Mesodermal cell (in vitro differentiated cells): ENCODE measurements around the gene SYNGR2.
"Not testable (repeated sequence)": the region's sequence is repeated elsewhere in the genome, so short reads cannot be mapped to it uniquely, and the experiment has no call there.

ENCODE experiments used
- H3K27ac ChIP-seq: 2 replicates; pipeline ENCODE4 v1.7.0; 2013; ENCODE audit warnings: mild to moderate bottlenecking, low read depth, low read length, moderate library complexity; ENCODE audit not compliant: severe bottlenecking
- H3K36me3 ChIP-seq: 2 replicates; pipeline ENCODE4 v1.7.1; 2013; ENCODE audit warnings: mild to moderate bottlenecking, low read length, moderate library complexity; ENCODE audit not compliant: control insufficient read depth, insufficient read depth
- H3K4me1 ChIP-seq: one replicate; pipeline ENCODE4 v1.7.1; 2013; ENCODE audit warnings: mild to moderate bottlenecking, low read length; ENCODE audit not compliant: insufficient read depth, control insufficient read depth, poor library complexity, severe bottlenecking
- H3K4me3 ChIP-seq: 2 replicates; pipeline ENCODE4 v1.7.0; 2013; ENCODE audit warnings: low read length, control low read depth, mild to moderate bottlenecking; ENCODE audit not compliant: insufficient read depth, poor library complexity, severe bottlenecking; ENCODE audit errors: extremely low read depth
- H3K9me3 ChIP-seq: 2 replicates; pipeline ENCODE4 v1.7.1; 2013; ENCODE audit warnings: mild to moderate bottlenecking, low read length, moderate library complexity; ENCODE audit not compliant: control insufficient read depth
- WGBS, 2 experiments: methylation state at CpG; one replicate each; pipeline ENCODE4 v1.1.5; 2013; ENCODE audit warnings: missing lambda C conversion rate in 2 of 2; ENCODE audit not compliant: insufficient coverage in 2 of 2; 5-methylcytosine and 5-hydroxymethylcytosine counted together

Gene SYNGR2

DNA sequence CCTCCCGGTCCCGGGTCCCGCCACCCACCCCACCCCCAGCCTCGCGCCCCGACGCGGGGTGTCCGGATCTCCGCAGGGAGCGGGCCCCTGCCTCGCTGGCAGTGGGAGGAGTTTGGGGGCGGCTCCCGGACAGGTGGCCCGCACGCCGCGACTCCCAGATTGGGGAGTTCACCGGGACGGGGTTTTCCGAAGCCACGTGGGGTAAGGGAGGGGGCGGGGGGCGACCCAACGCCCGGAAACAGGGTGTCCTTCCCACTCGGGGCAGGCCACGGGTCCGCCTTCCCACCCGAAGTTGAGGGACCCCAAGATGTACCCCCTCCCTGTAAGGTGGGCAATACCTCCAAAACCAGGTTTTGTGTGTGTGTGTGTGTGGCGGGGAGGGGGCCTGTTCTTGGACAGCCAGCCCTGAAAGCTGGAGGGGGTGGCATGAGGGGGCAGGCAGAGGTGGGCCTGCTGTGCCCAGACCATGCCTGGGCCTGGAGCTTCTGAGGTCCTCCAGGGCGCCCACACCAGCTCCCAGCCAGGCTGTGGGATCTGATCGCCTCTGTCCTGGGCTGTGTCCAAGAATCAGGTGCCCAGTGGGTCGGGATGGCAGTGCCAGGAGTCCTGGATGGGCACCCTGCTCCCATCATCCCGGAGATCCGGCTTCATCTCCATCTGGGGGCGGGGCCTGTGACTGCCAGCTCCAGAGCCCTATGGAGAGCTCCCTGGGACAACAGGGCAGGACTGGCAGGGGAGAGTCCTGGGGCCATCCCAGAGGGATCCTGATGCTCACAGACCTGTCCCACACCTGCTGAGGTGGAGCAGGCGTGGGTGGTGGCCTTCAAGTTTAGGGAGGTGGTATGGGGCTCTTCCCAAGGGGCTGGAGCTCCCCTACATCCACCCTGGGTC, 767 bp downstream of the SYNGR2 start:
- peak overlapping the region; percentile 58 for H3K4me3 ChIP-seq
- 19 to 57% methylated on average over 6 to 18 of the region's 38 CpGs for WGBS, 2 experiments
- no peaks in the 10 kb centered on the region for H3K9me3 ChIP-seq
- peaks cover 21% of the 10 kb centered on the region for H3K4me1 ChIP-seq
- H3K36me3 ChIP-seq: peaks cover 14% of the 10 kb centered on the region
- H3K27ac ChIP-seq: no peak overlapping the region

DNA sequence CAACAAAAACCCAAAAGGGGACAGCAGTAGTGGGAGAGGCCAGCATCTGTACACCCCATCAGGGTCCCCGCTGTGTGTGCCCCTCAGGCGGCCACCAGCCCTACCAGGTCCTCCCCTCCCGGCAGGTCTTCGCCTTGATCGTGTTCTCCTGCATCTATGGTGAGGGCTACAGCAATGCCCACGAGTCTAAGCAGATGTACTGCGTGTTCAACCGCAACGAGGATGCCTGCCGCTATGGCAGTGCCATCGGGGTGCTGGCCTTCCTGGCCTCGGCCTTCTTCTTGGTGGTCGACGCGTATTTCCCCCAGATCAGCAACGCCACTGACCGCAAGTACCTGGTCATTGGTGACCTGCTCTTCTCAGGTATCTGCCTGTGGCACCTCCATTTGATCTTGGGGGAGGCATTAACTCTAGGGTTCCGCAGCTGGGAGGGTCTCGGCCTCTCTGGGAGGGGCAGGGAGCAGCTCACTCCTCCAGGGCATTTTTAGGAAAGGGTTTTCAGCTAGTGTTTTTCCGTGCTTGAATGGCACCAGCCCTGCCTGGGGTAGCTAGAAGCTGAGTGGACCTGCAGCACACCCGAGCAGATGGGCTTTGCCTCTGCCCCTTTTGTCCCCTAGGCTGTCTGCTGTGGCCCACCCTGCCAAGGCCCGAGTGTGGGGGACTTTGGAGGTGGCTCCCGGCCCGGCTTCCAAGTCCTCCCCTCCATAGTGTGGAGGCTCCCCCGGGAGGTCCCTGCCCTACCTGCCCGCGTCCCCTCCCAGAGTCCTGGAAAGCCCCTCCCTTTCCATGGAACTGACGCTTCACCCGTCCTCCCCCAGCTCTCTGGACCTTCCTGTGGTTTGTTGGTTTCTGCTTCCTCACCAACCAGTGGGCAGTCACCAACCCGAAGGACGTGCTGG, 2.6 kb downstream of the SYNGR2 start:
- no peak overlapping the region for H3K27ac ChIP-seq
- peaks cover 25% of the 10 kb centered on the region for H3K4me1 ChIP-seq
- WGBS, 2 experiments: 92 to 93% methylated on average over 23 to 28 of the region's 31 CpGs
- peaks cover 30% of the 10 kb centered on the region for H3K36me3 ChIP-seq
- no peak overlapping the region for H3K4me3 ChIP-seq
- no peaks in the 10 kb centered on the region for H3K9me3 ChIP-seq

DNA sequence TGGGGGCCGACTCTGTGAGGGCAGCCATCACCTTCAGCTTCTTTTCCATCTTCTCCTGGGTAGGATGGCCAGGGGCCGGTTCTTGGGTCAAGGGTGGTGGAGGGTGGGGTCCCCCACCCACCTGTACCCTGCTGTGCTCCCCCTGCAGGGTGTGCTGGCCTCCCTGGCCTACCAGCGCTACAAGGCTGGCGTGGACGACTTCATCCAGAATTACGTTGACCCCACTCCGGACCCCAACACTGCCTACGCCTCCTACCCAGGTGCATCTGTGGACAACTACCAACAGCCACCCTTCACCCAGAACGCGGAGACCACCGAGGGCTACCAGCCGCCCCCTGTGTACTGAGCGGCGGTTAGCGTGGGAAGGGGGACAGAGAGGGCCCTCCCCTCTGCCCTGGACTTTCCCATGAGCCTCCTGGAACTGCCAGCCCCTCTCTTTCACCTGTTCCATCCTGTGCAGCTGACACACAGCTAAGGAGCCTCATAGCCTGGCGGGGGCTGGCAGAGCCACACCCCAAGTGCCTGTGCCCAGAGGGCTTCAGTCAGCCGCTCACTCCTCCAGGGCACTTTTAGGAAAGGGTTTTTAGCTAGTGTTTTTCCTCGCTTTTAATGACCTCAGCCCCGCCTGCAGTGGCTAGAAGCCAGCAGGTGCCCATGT, 3.3 kb downstream of the SYNGR2 start:
- Histone ChIP-seq H3K36me3 (peaks cover 38% of the 10 kb centered on the region), H3K4me1 (peaks cover 29% of the 10 kb centered on the region)
- not testable (repeated sequence) for H3K9me3 ChIP-seq, H3K4me3 ChIP-seq, H3K27ac ChIP-seq
- WGBS, 2 experiments: 93 to 95% methylated on average over 12 to 19 of the region's 19 CpGs

DNA sequence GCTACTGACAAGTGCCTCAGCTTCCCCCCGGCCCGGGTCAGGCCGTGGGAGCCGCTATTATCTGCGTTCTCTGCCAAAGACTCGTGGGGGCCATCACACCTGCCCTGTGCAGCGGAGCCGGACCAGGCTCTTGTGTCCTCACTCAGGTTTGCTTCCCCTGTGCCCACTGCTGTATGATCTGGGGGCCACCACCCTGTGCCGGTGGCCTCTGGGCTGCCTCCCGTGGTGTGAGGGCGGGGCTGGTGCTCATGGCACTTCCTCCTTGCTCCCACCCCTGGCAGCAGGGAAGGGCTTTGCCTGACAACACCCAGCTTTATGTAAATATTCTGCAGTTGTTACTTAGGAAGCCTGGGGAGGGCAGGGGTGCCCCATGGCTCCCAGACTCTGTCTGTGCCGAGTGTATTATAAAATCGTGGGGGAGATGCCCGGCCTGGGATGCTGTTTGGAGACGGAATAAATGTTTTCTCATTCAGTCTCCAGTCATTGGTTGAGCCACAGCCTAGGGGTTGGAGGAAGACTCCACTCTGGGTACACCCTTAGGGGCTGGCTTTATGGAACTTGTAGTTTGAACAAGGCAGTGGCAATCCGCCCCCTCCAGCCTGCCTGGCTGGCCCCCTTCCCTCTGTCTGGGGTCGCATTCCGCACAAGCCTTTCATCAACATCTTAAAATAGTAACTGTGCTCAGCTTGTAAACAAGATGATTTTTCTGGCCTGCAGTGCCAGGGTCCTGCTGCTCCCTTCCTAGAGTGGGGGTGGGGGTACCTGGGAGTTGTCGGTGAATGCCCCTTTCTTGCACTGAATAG, 4.1 kb downstream of the SYNGR2 start:
- H3K36me3 ChIP-seq: peaks cover 42% of the 10 kb centered on the region
- no peak overlapping the region for H3K4me3 ChIP-seq
- H3K9me3 ChIP-seq: no peaks in the 10 kb centered on the region
- peaks cover 29% of the 10 kb centered on the region for H3K4me1 ChIP-seq
- H3K27ac ChIP-seq: peak overlapping the region; percentile 90
- WGBS, 2 experiments: 56 to 62% methylated on average over 16 to 19 of the region's 19 CpGs

DNA sequence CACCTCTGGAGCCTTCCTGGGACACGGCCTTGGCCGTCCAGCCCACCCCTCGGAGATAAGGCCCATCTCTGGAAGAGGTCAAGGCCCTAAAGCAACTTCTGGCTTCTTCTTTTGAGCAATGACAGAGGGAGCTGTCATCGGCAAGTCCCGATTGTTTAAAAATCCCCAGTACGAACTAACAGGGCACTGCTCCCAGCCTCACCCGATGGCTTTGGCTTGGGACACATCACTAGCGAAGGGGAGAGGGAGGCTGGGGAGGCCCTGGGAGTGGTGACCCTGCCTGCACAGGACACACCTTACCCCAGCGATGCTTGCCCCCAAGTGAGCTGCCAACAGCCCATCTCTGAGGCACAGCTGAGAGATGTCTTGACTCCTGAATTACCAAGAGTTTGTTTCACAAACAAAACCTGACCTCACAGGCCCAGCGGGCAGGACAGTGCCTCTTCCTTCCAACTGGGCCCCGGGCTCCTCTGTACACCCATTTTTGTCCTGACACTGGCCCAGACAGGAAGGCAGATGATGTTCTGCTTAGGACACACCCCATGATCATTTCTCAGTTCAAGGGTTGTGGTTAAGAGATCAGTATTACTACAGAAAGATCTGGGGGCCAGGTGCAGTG, 4.8 kb downstream of the SYNGR2 start:
- Histone ChIP-seq H3K4me3 (no peak overlapping the region), H3K4me1 (peaks cover 29% of the 10 kb centered on the region), H3K9me3 (no peaks in the 10 kb centered on the region), H3K27ac (peak overlapping the region; percentile 90), H3K36me3 (peaks cover 44% of the 10 kb centered on the region)
- 85 to 86% methylated on average over 6 to 9 of the region's 11 CpGs for WGBS, 2 experiments

DNA sequence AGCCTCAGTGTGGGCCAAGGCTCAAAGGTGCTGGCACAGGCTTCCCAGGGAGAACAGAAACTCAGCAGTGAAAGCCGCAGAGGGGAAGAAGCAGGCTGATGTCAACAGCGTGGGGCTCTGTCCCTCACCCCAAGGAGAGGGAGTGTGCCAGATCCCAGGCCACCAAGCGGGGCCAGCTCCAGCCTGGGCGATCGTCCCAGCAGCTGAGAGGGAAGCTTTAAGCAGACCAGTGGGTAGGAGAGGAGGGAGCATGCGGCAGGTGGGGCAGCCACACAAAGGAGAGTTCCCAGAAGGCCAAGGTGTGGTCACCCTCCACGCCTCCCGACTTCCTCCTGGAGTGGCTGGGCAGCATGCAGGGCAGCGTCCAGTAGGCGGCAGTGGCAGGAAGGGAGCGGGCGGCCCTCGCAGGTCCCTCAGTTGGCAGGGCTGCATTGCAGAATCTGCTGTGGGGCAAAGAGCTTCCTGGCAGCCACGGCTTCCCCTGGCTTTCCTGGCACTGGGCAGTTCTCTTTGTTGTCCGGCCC, 6.0 kb downstream of the SYNGR2 start:
- H3K4me1 ChIP-seq: peaks cover 29% of the 10 kb centered on the region
- no peak overlapping the region for H3K4me3 ChIP-seq
- H3K36me3 ChIP-seq: peaks cover 56% of the 10 kb centered on the region
- WGBS, 2 experiments: 96 to 99% methylated on average over 11 to 15 of the region's 15 CpGs
- H3K27ac ChIP-seq: no peak overlapping the region
- no peaks in the 10 kb centered on the region for H3K9me3 ChIP-seq

DNA sequence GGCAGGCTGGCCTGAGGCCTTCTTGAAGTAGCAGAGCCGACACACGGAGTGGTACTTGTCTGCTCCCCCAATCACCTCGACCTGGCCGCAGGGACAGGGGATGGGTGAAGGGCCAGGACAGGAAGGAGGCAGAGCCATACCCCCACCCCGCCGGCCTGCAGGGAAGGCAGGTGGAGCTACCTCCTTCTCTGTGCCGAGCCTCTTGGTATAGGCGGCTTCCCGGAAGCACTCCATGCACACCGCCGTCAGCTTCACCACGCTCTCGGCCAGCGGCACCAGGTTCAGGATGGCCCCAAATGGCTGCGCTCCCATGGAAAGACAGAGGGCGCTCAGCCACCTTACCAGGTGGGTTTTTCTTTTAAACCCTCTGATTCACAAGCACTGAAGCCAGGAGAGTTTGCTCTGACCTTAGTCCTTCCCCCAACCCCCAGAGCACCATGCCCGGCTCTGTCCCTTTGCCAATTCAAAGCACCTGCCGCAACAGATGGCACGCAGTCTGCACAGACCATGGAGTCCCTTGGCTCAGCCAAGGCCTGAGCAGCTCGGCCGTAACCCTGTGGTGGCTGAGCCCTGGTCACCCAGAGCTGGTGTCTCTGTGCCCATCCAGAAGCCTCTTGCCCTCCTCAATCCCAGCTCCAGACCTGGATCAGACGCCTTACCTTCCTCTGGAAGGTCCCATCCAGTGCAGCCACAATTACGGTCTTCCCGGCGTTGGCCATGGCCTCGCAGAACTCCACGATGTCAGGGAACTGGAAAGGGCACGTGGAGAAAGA, 6.7 kb downstream of the SYNGR2 start:
- no peak overlapping the region for H3K27ac ChIP-seq
- H3K36me3 ChIP-seq: peaks cover 63% of the 10 kb centered on the region
- no peaks in the 10 kb centered on the region for H3K9me3 ChIP-seq
- 93 to 97% methylated on average over 25 to 28 of the region's 28 CpGs for WGBS, 2 experiments
- H3K4me1 ChIP-seq: peaks cover 29% of the 10 kb centered on the region
- no peak overlapping the region for H3K4me3 ChIP-seq

DNA sequence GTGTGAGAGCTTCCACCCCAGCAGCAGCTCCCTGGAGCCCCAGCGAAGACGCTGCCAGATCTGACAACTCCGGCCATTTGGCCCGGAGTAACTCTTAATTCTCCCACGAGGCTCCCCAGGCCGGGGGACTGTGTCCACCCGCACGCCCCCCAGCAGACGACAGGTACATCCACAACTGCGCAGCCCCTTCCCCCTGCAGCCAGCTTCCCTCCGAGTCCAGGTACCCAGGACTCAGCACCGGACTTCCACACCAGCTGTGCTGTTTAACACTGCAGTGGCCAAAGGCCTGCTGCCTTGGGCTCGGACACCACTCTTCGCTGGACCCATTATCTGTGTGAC, 7.2 kb downstream of the SYNGR2 start:
- Histone ChIP-seq H3K9me3 (no peaks in the 10 kb centered on the region), H3K27ac (no peak overlapping the region), H3K36me3 (peaks cover 66% of the 10 kb centered on the region), H3K4me1 (peaks cover 29% of the 10 kb centered on the region), H3K4me3 (no peak overlapping the region)
- WGBS, 2 experiments: 97% methylated on average over 13 to 14 of the region's 14 CpGs

DNA sequence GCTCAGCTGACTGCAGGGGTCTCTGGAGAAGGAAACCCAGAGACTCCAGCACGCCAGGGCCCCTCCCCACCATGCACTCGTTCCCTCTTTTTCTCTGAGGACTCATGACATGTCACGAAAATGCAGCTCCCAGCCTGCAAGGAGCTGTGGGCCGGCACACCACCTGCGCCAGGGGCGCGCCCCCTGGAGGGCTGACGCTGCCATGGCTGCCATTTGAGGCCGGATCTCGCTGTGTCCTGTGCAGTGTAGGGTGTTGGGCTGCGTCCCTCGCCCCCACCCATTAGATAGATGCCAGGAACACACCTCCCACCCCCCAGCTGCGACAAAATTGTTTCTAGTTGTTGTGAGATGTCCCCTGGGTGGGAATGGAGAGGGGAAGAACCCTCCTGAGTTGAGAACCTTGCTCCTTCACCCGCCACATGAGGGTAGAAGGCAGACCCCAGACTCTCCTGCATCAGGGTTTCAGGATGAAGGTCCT, 8.2 kb downstream of the SYNGR2 start:
- WGBS, 2 experiments: 41 to 55% methylated on average over 9 of the region's 14 CpGs
- Histone ChIP-seq H3K4me3 (no peak overlapping the region), H3K4me1 (peaks cover 29% of the 10 kb centered on the region), H3K36me3 (peaks cover 73% of the 10 kb centered on the region), H3K27ac (no peak overlapping the region), H3K9me3 (no peaks in the 10 kb centered on the region)
